GM18511 (cell line): ENCODE data around the gene RNASE1.

Source experiments
- ATAC-seq: cut with Tn5 transposase; IDR thresholded peaks from one replicate; pipeline ENCODE4 v1.9.1; 2021; ENCODE audit warnings: mild to moderate bottlenecking, moderate library complexity; ENCODE audit not compliant: unreplicated experiment

The RNASE1 gene

GRCh38 chr14:20808162-20808483 lies 5.5 kb upstream of the RNASE1 start:
- ATAC-seq: no peak

GRCh38 chr14:20807304-20808161 lies 4.9 kb upstream of the RNASE1 start:
- no peak for ATAC-seq

GRCh38 chr14:20805485-20805884 lies 2.8 kb upstream of the RNASE1 start:
- no peak for ATAC-seq

GRCh38 chr14:20803223-20803622 lies 579 bp upstream of the RNASE1 start:
- ATAC-seq: no peak

GRCh38 chr14:20801726-20802125 lies 918 bp downstream of the RNASE1 start:
- no peak for ATAC-seq

GRCh38 chr14:20799892-20800544 lies 2.6 kb downstream of the RNASE1 start:
- ATAC-seq: no peak

- ATAC-seq: no peak
These were observed 3.2 kb downstream of the RNASE1 start for GRCh38 chr14:20799456-20799891.

- ATAC-seq: no peak
These were observed 3.7 kb downstream of the RNASE1 start for GRCh38 chr14:20798932-20799331.

GRCh38 chr14:20798318-20798717 lies 4.3 kb downstream of the RNASE1 start:
- peak; percentile 50 for ATAC-seq

- ATAC-seq: no peak
These were observed 5.5 kb downstream of the RNASE1 start for GRCh38 chr14:20797164-20797563.

GRCh38 chr14:20794644-20795369 lies 7.8 kb downstream of the RNASE1 start:
- ATAC-seq: no peak

- ATAC-seq: no peak
These were observed 10.1 kb downstream of the RNASE1 start for GRCh38 chr14:20792556-20792955.

GRCh38 chr14:20791597-20791996 lies 11.0 kb downstream of the RNASE1 start:
- no peak for ATAC-seq

GRCh38 chr14:20791187-20791586 lies 11.5 kb downstream of the RNASE1 start:
- ATAC-seq: no peak

GRCh38 chr14:20790464-20791116 lies 12.1 kb downstream of the RNASE1 start:
- ATAC-seq: no peak

GRCh38 chr14:20789230-20789813 lies 13.3 kb downstream of the RNASE1 start:
- ATAC-seq: no peak

- ATAC-seq: no peak
These were observed 15.6 kb downstream of the RNASE1 start for GRCh38 chr14:20787025-20787424.

- ATAC-seq: peak; percentile 57
These were observed 20.3 kb downstream of the RNASE1 start for GRCh38 chr14:20782280-20782890.

GRCh38 chr14:20781803-20782202 lies 20.8 kb downstream of the RNASE1 start:
- no peak for ATAC-seq

GRCh38 chr14:20775901-20776300 lies 26.7 kb downstream of the RNASE1 start:
- ATAC-seq: no peak
